ENCODE results near the gene CELF4.

The CELF4 gene

GRCh38 chr18:37520508-37520907, 45.1 kb downstream of the CELF4 start:
- Histone ChIP-seq H3K4me1 (ENCODE audit: control insufficient read depth in 5 of 5, insufficient read depth in 5 of 5, low read length in 5 of 5) (no peaks in the 10 kb centered on the region), H3K27me3 (ENCODE audit: control insufficient read depth in 5 of 5, insufficient read depth in 4 of 5, low read length in 5 of 5) (peaks cover 21 to 39% (median 34%) of the 10 kb centered on the region in 5 donors), H3K36me3 (ENCODE audit: control insufficient read depth in 5 of 5, insufficient read depth in 5 of 5, low read length in 5 of 5) (no peaks in the 10 kb centered on the region), H3K9me3 (ENCODE audit: control insufficient read depth in 5 of 5, low read length in 5 of 5) (no peaks in the 10 kb centered on the region), H3K9ac (ENCODE audit: low read length in 5 of 5) (no peak overlapping the region), H3K27ac (ENCODE audit: low read depth, low read length) (no peak overlapping the region), H3K4me3 (ENCODE audit: low read depth in 1 of 5, low read length in 5 of 5) (no peak overlapping the region)

DNA sequence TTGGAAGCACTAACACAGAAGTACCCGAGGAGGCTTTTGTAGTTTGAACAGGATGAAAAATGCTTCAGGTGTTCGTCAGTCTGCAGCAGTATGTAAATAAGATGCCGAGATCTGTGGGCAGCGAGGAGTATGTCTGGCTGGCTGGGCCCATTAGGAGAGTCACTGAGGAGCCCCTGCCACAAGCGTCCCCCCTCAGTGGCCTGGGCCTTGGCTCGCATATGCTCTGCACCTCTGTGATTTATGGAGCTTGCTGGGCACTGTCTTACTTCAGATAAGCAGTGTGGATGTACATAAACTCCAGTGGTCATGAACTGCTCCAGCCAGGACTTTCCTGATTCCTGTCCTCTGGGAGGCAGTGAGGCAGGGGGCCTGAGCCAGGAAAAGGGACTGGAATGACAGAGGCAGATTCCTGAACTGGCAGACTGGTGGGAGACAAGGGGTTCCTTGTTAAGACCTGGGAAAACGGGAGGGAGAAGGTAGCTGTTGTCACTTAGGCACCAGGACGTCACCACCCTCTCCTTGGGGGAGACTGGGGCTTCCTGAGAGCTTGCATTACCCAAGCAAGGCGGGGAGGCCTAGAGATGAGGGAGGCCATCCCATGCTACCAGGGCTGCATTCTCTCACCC, 46.0 kb downstream of the CELF4 start:
- Histone ChIP-seq H3K27me3 (ENCODE audit: control insufficient read depth in 5 of 5, insufficient read depth in 4 of 5, low read length in 5 of 5) (peaks cover 14 to 30% (median 27%) of the 10 kb centered on the region in 5 donors), H3K36me3 (ENCODE audit: control insufficient read depth in 5 of 5, insufficient read depth in 5 of 5, low read length in 5 of 5) (no peaks in the 10 kb centered on the region), H3K4me3 (ENCODE audit: low read depth in 1 of 5, low read length in 5 of 5) (no peak overlapping the region), H3K27ac (ENCODE audit: low read depth, low read length) (no peak overlapping the region), H3K4me1 (ENCODE audit: control insufficient read depth in 5 of 5, insufficient read depth in 5 of 5, low read length in 5 of 5) (no peaks in the 10 kb centered on the region), H3K9ac (ENCODE audit: low read length in 5 of 5) (no peak overlapping the region), H3K9me3 (ENCODE audit: control insufficient read depth in 5 of 5, low read length in 5 of 5) (no peaks in the 10 kb centered on the region)

DNA sequence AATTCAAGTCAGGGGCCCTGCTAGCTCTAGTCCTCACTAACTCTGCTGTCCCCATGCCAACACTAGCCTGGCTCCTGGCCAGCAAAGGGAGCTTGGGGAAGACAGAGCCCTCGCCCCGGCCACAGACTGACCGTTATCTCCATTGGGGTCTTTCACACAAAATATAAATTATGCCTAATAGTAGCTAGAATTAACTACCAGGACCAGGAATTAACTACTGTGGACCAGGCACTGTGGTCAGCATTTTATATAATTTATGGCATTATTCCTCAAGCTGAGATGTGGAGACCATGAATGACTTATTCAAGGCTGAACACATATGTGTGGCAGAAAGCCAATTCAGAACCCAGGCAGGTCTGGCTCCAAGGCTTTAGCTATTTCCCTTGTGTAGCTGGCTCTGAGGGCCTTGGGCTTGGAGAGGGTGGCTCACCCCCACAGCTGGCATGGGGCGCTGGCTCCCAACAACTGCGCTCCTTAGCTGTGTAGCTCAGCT, 49.2 kb downstream of the CELF4 start:
- H3K9ac ChIP-seq (ENCODE audit: low read length in 5 of 5) = no peak overlapping the region
- no peak overlapping the region for H3K4me3 ChIP-seq (ENCODE audit: low read depth in 1 of 5, low read length in 5 of 5)
- H3K4me1 ChIP-seq (ENCODE audit: control insufficient read depth in 5 of 5, insufficient read depth in 5 of 5, low read length in 5 of 5) = no peaks in the 10 kb centered on the region
- peaks cover 0 to 11% (median 5%) of the 10 kb centered on the region in 5 donors for H3K27me3 ChIP-seq (ENCODE audit: control insufficient read depth in 5 of 5, insufficient read depth in 4 of 5, low read length in 5 of 5)
- no peaks in the 10 kb centered on the region for H3K36me3 ChIP-seq (ENCODE audit: control insufficient read depth in 5 of 5, insufficient read depth in 5 of 5, low read length in 5 of 5)
- peaks cover 0 to under 1% (median 0%) of the 10 kb centered on the region in 5 donors for H3K9me3 ChIP-seq (ENCODE audit: control insufficient read depth in 5 of 5, low read length in 5 of 5)
- H3K27ac ChIP-seq (ENCODE audit: low read depth, low read length) = no peak overlapping the region

GRCh38 chr18:37514953-37515352, 50.6 kb downstream of the CELF4 start:
- Histone ChIP-seq H3K27ac (ENCODE audit: low read depth, low read length) (no peak overlapping the region), H3K36me3 (ENCODE audit: control insufficient read depth in 5 of 5, insufficient read depth in 5 of 5, low read length in 5 of 5) (no peaks in the 10 kb centered on the region), H3K4me3 (ENCODE audit: low read depth in 1 of 5, low read length in 5 of 5) (no peak overlapping the region), H3K9ac (ENCODE audit: low read length in 5 of 5) (no peak overlapping the region), H3K27me3 (ENCODE audit: control insufficient read depth in 5 of 5, insufficient read depth in 4 of 5, low read length in 5 of 5) (peaks cover 0 to 11% (median 5%) of the 10 kb centered on the region in 5 donors), H3K4me1 (ENCODE audit: control insufficient read depth in 5 of 5, insufficient read depth in 5 of 5, low read length in 5 of 5) (no peaks in the 10 kb centered on the region), H3K9me3 (ENCODE audit: control insufficient read depth in 5 of 5, low read length in 5 of 5) (peaks cover 1 to 14% (median 9%) of the 10 kb centered on the region in 5 donors)

GRCh38 chr18:37512400-37512799, 53.2 kb downstream of the CELF4 start:
- peaks cover 0 to 8% (median 5%) of the 10 kb centered on the region in 5 donors for H3K27me3 ChIP-seq (ENCODE audit: control insufficient read depth in 5 of 5, insufficient read depth in 4 of 5, low read length in 5 of 5)
- H3K9me3 ChIP-seq (ENCODE audit: control insufficient read depth in 5 of 5, low read length in 5 of 5) = peaks cover 6 to 30% (median 19%) of the 10 kb centered on the region in 5 donors

DNA sequence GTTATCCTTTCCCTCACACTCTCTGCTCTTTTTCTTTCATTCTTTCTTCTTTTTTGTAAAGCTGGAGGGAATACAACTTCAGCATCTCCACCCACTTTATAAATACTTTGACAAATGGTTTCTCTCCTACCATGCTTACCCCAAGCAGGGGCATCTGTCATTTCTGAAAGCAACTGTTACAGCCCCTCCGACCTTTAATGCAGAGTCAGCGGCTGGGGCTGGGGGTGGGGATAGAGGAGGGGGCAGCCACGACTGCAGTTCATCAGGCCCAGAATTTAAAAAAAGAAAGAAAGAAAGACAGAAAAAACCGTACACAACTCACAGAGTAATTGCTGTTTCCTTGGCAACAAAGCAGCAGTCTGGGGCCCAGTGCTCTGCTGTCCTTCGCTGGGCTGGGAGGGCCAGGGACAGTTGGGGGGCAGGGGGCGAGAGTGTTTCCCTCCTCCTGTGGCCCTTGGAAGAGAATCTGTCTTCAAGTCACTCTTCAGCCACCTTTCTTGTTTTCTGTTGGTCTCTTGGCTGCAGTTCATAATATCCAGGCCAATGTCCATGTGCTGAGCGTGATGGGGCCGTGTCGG, 53.8 kb downstream of the CELF4 start:
- Histone ChIP-seq H3K36me3 (ENCODE audit: control insufficient read depth in 5 of 5, insufficient read depth in 5 of 5, low read length in 5 of 5) (no peaks in the 10 kb centered on the region), H3K4me1 (ENCODE audit: control insufficient read depth in 5 of 5, insufficient read depth in 5 of 5, low read length in 5 of 5) (no peaks in the 10 kb centered on the region), H3K27ac (ENCODE audit: low read depth, low read length) (no peak overlapping the region), H3K4me3 (ENCODE audit: low read depth in 1 of 5, low read length in 5 of 5) (no peak overlapping the region), H3K9ac (ENCODE audit: low read length in 5 of 5) (no peak overlapping the region), H3K27me3 (ENCODE audit: control insufficient read depth in 5 of 5, insufficient read depth in 4 of 5, low read length in 5 of 5) (peaks cover 0 to 6% (median 2%) of the 10 kb centered on the region in 5 donors), H3K9me3 (ENCODE audit: control insufficient read depth in 5 of 5, low read length in 5 of 5) (peaks cover 6 to 30% (median 19%) of the 10 kb centered on the region in 5 donors)

More at GRCh38 chr18:37512400-37512799, 53.2 kb downstream of the CELF4 start:
- Histone ChIP-seq H3K4me1 (ENCODE audit: control insufficient read depth in 5 of 5, insufficient read depth in 5 of 5, low read length in 5 of 5) (no peaks in the 10 kb centered on the region), H3K4me3 (ENCODE audit: low read depth in 1 of 5, low read length in 5 of 5) (no peak overlapping the region), H3K9ac (ENCODE audit: low read length in 5 of 5) (no peak overlapping the region), H3K36me3 (ENCODE audit: control insufficient read depth in 5 of 5, insufficient read depth in 5 of 5, low read length in 5 of 5) (no peaks in the 10 kb centered on the region), H3K27ac (ENCODE audit: low read depth, low read length) (no peak overlapping the region)

DNA sequence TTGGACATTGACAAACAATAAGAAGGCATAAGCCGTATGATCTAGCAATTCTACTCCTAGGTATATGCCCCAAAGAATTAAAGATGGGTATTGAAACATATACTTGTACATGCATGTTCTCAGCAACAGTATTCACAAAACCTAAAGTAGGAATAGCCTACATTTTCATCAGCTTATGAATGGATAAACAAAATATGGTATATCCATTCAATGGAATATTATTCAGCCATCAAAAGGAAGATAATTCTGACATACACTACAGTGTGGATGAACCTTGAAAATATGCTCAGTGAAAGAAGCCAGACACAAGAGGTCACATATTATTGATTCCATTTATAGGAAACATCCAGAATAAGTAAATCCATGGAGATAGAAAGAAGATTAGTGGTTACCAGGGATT, 56.0 kb downstream of the CELF4 start:
- H3K9me3 ChIP-seq (ENCODE audit: control insufficient read depth in 5 of 5, low read length in 5 of 5) = peaks cover 6 to 30% (median 19%) of the 10 kb centered on the region in 5 donors
- H3K36me3 ChIP-seq (ENCODE audit: control insufficient read depth in 5 of 5, insufficient read depth in 5 of 5, low read length in 5 of 5) = no peaks in the 10 kb centered on the region
- H3K4me3 ChIP-seq (ENCODE audit: low read depth in 1 of 5, low read length in 5 of 5) = no peak overlapping the region
- H3K27ac ChIP-seq (ENCODE audit: low read depth, low read length) = no peak overlapping the region
- no peaks in the 10 kb centered on the region for H3K4me1 ChIP-seq (ENCODE audit: control insufficient read depth in 5 of 5, insufficient read depth in 5 of 5, low read length in 5 of 5)
- peaks cover 0 to 5% (median 0%) of the 10 kb centered on the region in 5 donors for H3K27me3 ChIP-seq (ENCODE audit: control insufficient read depth in 5 of 5, insufficient read depth in 4 of 5, low read length in 5 of 5)
- no peak overlapping the region for H3K9ac ChIP-seq (ENCODE audit: low read length in 5 of 5)

- no peak overlapping the region for H3K9ac ChIP-seq (ENCODE audit: low read length in 5 of 5)
- H3K27ac ChIP-seq (ENCODE audit: low read depth, low read length) = no peak overlapping the region
- peaks cover 0 to 5% (median 0%) of the 10 kb centered on the region in 5 donors for H3K27me3 ChIP-seq (ENCODE audit: control insufficient read depth in 5 of 5, insufficient read depth in 4 of 5, low read length in 5 of 5)
- peaks cover 6 to 30% (median 19%) of the 10 kb centered on the region in 5 donors for H3K9me3 ChIP-seq (ENCODE audit: control insufficient read depth in 5 of 5, low read length in 5 of 5)
- H3K36me3 ChIP-seq (ENCODE audit: control insufficient read depth in 5 of 5, insufficient read depth in 5 of 5, low read length in 5 of 5) = no peaks in the 10 kb centered on the region
- H3K4me3 ChIP-seq (ENCODE audit: low read depth in 1 of 5, low read length in 5 of 5) = no peak overlapping the region
- no peaks in the 10 kb centered on the region for H3K4me1 ChIP-seq (ENCODE audit: control insufficient read depth in 5 of 5, insufficient read depth in 5 of 5, low read length in 5 of 5)
Measured at GRCh38 chr18:37508207-37508606, 57.4 kb downstream of the CELF4 start.

GRCh38 chr18:37507239-37507638, 58.4 kb downstream of the CELF4 start:
- Histone ChIP-seq H3K4me1 (ENCODE audit: control insufficient read depth in 5 of 5, insufficient read depth in 5 of 5, low read length in 5 of 5) (no peaks in the 10 kb centered on the region), H3K9me3 (ENCODE audit: control insufficient read depth in 5 of 5, low read length in 5 of 5) (peaks cover 6 to 30% (median 19%) of the 10 kb centered on the region in 5 donors)

DNA sequence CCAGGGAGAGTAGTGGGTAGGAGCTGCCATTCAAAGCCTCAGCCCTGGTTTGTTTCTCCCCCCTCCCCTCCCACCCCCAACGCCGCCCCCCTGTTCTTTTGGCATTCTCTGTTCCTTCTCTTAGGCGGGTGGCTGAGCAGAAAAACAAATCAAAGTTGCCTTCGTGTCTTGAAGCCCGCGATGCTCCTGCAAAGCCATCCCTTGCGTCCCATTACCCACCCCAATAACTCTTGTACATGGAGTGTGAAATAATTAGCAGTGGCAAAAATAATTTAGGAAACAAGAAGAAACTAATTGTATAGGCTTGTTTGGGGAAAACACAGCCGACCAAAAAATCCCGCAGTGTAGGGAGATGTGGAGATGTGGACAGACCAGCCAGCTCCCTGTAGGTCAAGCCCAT, 59.6 kb downstream of the CELF4 start:
- Histone ChIP-seq H3K27me3 (ENCODE audit: control insufficient read depth in 5 of 5, insufficient read depth in 4 of 5, low read length in 5 of 5) (peaks cover 0 to 8% (median 5%) of the 10 kb centered on the region in 5 donors), H3K9me3 (ENCODE audit: control insufficient read depth in 5 of 5, low read length in 5 of 5) (peaks cover 6 to 25% (median 19%) of the 10 kb centered on the region in 5 donors)

More at GRCh38 chr18:37507239-37507638, 58.4 kb downstream of the CELF4 start:
- H3K36me3 ChIP-seq (ENCODE audit: control insufficient read depth in 5 of 5, insufficient read depth in 5 of 5, low read length in 5 of 5) = no peaks in the 10 kb centered on the region
- H3K4me3 ChIP-seq (ENCODE audit: low read depth in 1 of 5, low read length in 5 of 5) = no peak overlapping the region
- H3K27me3 ChIP-seq (ENCODE audit: control insufficient read depth in 5 of 5, insufficient read depth in 4 of 5, low read length in 5 of 5) = peaks cover 0 to 5% (median 2%) of the 10 kb centered on the region in 5 donors
- no peak overlapping the region for H3K27ac ChIP-seq (ENCODE audit: low read depth, low read length)
- no peak overlapping the region for H3K9ac ChIP-seq (ENCODE audit: low read length in 5 of 5)

More for the DNA sequence above, 59.6 kb downstream of the CELF4 start:
- Histone ChIP-seq H3K4me3 (ENCODE audit: low read depth in 1 of 5, low read length in 5 of 5) (no peak overlapping the region), H3K4me1 (ENCODE audit: control insufficient read depth in 5 of 5, insufficient read depth in 5 of 5, low read length in 5 of 5) (no peaks in the 10 kb centered on the region), H3K27ac (ENCODE audit: low read depth, low read length) (no peak overlapping the region), H3K9ac (ENCODE audit: low read length in 5 of 5) (no peak overlapping the region), H3K36me3 (ENCODE audit: control insufficient read depth in 5 of 5, insufficient read depth in 5 of 5, low read length in 5 of 5) (no peaks in the 10 kb centered on the region)

Data from subcutaneous abdominal adipose tissue (tissue), 5 donors.